Transverse colon (tissue), 4 donors: Measurements from ENCODE around the gene ME3. TPM values are rescaled to one million over a fixed set of nuclear protein-coding genes. Genes with fewer than 3 reads are reported as not detected.

Source experiments
- DNase-seq: peaks from one replicate; pipeline ENCODE4 v3.0.0-alpha.2; 2019
- H3K27ac ChIP-seq, 4 donors: fragments of 200-600 bp; sonication (generic); 2 replicates each; pipeline ENCODE4 v1.5.1; 2016 to 2018; ENCODE audit warnings: inconsistent platforms in 4 of 4
- H3K27me3 ChIP-seq: fragments of 200-600 bp; sonication (generic); 2 replicates; pipeline ENCODE4 v1.5.1; 2017; ENCODE audit warnings: inconsistent platforms
- H3K36me3 ChIP-seq, 4 donors: fragments of 200-600 bp; sonication (generic); 2 replicates each; pipeline ENCODE4 v1.5.1; 2017 to 2019; ENCODE audit warnings: inconsistent platforms in 4 of 4
- H3K4me1 ChIP-seq, 4 donors: fragments of 200-600 bp; sonication (generic); 2 replicates each; pipeline ENCODE4 v1.5.1; 2017 to 2020; ENCODE audit warnings: inconsistent platforms in 4 of 4
- H3K4me3 ChIP-seq, 4 donors: fragments of 200-600 bp; sonication (generic); 1 replicate in 1 of 4; 2 replicates in 3 of 4; pipeline versions ENCODE4 v1.5.1 to v1.6.1; 2017 to 2019; ENCODE audit warnings: inconsistent platforms in 4 of 4
- H3K9me3 ChIP-seq, 2 donors: fragments of 200-600 bp; sonication (generic); 2 replicates each; pipeline ENCODE4 v1.5.1; 2017 to 2019; ENCODE audit warnings: inconsistent platforms in 2 of 2
- EP300 ChIP-seq: sonication (generic); formaldehyde crosslinking; IDR thresholded peaks from one replicate; pipeline ENCODE4 v1.6.1; 2017; ENCODE audit warnings: antibody characterized with exemption, low read depth
- POLR2A ChIP-seq: fragments of 450-650 bp; IDR thresholded peaks from one replicate; pipeline ENCODE4 v1.6.1; 2016; ENCODE audit warnings: antibody characterized with exemption, mild to moderate bottlenecking, moderate library complexity
- POLR2AphosphoS5 ChIP-seq, 3 donors: sonication (generic); formaldehyde crosslinking; IDR thresholded peaks; one replicate each; pipeline ENCODE4 v1.6.1; 2016; ENCODE audit warnings: antibody characterized with exemption in 3 of 3
- WGBS, 2 donors: methylation state at CpG; one replicate each; pipeline ENCODE4 v1.1.5; 2018; ENCODE audit warnings: low coverage in 1 of 2; 5-methylcytosine and 5-hydroxymethylcytosine counted together
- in situ Hi-C, 4 donors: fragments of 200-750 bp; cut with MboI; loops; one replicate each; pipeline versions ENCODE4 v1.15.0 to v1.15.1; 2017; ENCODE audit warnings: low sequenced_read_pairs in 3 of 4, low pct_ligation_motif_present in 1 of 4, low pct_unique_long_range_greater_than_20kb in 1 of 4
- intact Hi-C: fragments of 100-400 bp; cut with DNase I; formaldehyde crosslinking; loops from one replicate; pipeline ENCODE4 v1.15.1; 2023; ENCODE audit warnings: low total_unique reads
- total RNA-seq, 4 donors: library from RNA; depleted of rRNA; stranded (reverse); fragments of >200 nt; gene quantifications; one replicate each; pipeline ENCODE4 v1.1.0, GENCODE V29; 2016
- TF ChIP-seq, protein P1 (sequence below), 5 experiments: fragments of 200-600 bp in 3 of 5; fragments of 450-650 bp in 2 of 5; sonication (generic) in 3 of 5; IDR thresholded peaks; 1 replicate in 2 of 5; 2 replicates in 3 of 5; pipeline ENCODE4 v1.5.1; 2016 to 2017; ENCODE audit warnings: antibody characterized with exemption in 5 of 5, inconsistent platforms in 3 of 5, mild to moderate bottlenecking in 2 of 5, moderate library complexity in 1 of 5

Gene ME3
- total RNA-seq, 4 donors from 2014 or later: 91.8 to 258 (median 116) TPM

GRCh38 chr11:86415026-86415425 lies 257.4 kb downstream of the ME3 start:
- Histone ChIP-seq H3K36me3 (no peaks in the 10 kb centered on the region), H3K27ac (no peak overlapping the region), H3K27me3 (no peaks in the 10 kb centered on the region), H3K9me3 (no peaks in the 10 kb centered on the region), H3K4me3 (no peak overlapping the region), H3K4me1 (no peaks in the 10 kb centered on the region)
- 64 to 69% methylated on average over 4 of the region's 4 CpGs for WGBS, 2 donors
- in situ Hi-C loops: no loop called here
- intact Hi-C loops: no loop called here
- TF ChIP-seq POLR2A (no peak), POLR2AphosphoS5 (IDR thresholded peaks at IDR 0.05) (no peak), EP300 (no peak)
- TF ChIP-seq, protein P1, sequence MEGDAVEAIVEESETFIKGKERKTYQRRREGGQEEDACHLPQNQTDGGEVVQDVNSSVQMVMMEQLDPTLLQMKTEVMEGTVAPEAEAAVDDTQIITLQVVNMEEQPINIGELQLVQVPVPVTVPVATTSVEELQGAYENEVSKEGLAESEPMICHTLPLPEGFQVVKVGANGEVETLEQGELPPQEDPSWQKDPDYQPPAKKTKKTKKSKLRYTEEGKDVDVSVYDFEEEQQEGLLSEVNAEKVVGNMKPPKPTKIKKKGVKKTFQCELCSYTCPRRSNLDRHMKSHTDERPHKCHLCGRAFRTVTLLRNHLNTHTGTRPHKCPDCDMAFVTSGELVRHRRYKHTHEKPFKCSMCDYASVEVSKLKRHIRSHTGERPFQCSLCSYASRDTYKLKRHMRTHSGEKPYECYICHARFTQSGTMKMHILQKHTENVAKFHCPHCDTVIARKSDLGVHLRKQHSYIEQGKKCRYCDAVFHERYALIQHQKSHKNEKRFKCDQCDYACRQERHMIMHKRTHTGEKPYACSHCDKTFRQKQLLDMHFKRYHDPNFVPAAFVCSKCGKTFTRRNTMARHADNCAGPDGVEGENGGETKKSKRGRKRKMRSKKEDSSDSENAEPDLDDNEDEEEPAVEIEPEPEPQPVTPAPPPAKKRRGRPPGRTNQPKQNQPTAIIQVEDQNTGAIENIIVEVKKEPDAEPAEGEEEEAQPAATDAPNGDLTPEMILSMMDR (IDR thresholded peaks at IDR 0.05): no peak
- no peak for DNase-seq

DNA sequence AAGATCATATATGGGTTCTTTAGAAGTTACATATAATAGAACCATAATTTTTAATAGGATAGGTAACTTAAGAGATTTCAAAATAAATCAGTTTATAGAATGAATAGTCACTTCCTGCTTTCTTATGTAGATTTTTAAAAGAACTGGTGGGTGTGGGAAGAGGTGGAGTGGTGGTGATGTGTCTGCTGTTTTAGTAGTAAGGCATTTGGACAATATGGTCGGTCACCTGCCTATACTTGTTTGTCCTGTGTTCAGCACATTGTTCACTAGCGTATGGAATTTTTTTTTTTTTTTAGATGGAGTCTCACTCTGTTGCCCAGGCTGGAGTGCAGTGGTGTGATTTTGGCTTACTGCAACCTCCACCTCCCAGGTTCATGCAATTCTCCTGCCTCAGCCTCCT lies 258.4 kb downstream of the ME3 start:
- no peak for DNase-seq
- in situ Hi-C loops: no loop called here
- no peak overlapping the region for H3K4me3 ChIP-seq
- intact Hi-C loops: no loop called here
- H3K27me3 ChIP-seq: no peaks in the 10 kb centered on the region
- no peaks in the 10 kb centered on the region for H3K36me3 ChIP-seq
- TF ChIP-seq, protein P1 (IDR thresholded peaks at IDR 0.05): no peak
- TF ChIP-seq EP300: no peak
- TF ChIP-seq POLR2A: no peak
- TF ChIP-seq POLR2AphosphoS5 (IDR thresholded peaks at IDR 0.05): no peak
- no peaks in the 10 kb centered on the region for H3K9me3 ChIP-seq
- H3K27ac ChIP-seq: no peak overlapping the region
- WGBS, 2 donors: 82 to 97% methylated on average over 2 of the region's 2 CpGs
- no peaks in the 10 kb centered on the region for H3K4me1 ChIP-seq

DNA sequence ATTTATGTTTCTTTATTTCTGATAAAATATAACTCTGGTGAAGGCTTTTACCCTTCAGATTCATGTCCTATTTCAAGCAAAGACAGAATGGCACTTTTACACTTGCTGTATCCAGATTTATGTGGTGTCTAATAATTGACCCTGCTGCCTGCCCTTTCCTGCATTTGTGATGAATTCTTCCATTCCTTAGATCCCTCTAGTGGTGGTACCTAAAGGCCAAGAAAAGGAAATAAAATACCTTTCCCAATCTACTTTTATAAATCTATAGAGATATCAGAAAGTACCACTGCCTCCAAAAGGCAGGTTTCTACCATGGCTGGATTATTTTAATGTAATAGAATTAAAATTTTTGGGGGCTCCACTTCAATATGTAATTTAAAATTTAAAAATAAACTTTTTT lies 263.6 kb downstream of the ME3 start:
- Histone ChIP-seq H3K9me3 (no peaks in the 10 kb centered on the region), H3K36me3 (no peaks in the 10 kb centered on the region), H3K27ac (no peak overlapping the region), H3K4me1 (no peaks in the 10 kb centered on the region), H3K4me3 (no peak overlapping the region), H3K27me3 (no peaks in the 10 kb centered on the region)
- intact Hi-C loops: no loop called here
- no peak for TF ChIP-seq EP300
- TF ChIP-seq POLR2AphosphoS5 (IDR thresholded peaks at IDR 0.05): no peak
- TF ChIP-seq, protein P1 (IDR thresholded peaks at IDR 0.05): no peak
- no peak for TF ChIP-seq POLR2A
- in situ Hi-C loops: no loop called here
- no peak for DNase-seq

DNA sequence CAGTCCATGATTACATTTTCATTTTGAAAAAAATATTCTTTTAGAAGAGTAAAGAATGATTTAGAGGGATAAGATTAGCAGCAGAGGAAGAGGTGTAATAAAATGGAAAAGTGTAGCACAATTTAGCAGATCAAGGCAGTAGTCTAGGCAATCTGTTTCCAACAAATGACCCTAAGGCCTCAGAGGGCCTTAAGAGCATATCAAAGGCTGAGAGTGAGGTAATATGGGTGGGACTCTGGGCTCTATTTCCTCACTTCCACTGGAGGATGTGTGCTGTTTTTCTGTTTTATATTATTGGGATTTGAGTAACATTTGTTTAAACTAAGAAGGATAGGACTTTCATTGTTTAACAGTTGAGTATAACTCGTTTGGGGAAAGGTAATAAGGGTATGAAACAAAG lies 269.0 kb downstream of the ME3 start:
- no peak for TF ChIP-seq POLR2A
- no peak for TF ChIP-seq POLR2AphosphoS5 (IDR thresholded peaks at IDR 0.05)
- TF ChIP-seq, protein P1 (IDR thresholded peaks at IDR 0.05): no peak
- TF ChIP-seq EP300: no peak
- Histone ChIP-seq H3K9me3 (no peaks in the 10 kb centered on the region), H3K36me3 (no peaks in the 10 kb centered on the region), H3K27ac (no peak overlapping the region), H3K27me3 (no peaks in the 10 kb centered on the region), H3K4me3 (no peak overlapping the region), H3K4me1 (no peaks in the 10 kb centered on the region)
- 31 to 43% methylated on average over 1 of the region's 1 CpG for WGBS, 2 donors
- no peak for DNase-seq
- intact Hi-C loops: no loop called here
- in situ Hi-C loops: no loop called here
